OCI-LY1 (cell line): ENCODE results near the gene PRPF39.

ENCODE experiments used
- H2AFZ ChIP-seq: fragments of 200-600 bp; sonication (generic), shearing (Covaris generic); 2 replicates; pipeline ENCODE4 v1.6.0; 2014; ENCODE audit warnings: antibody characterized with exemption, mild to moderate bottlenecking, low read length
- H3F3A ChIP-seq: fragments of 200-600 bp; sonication (generic), shearing (Covaris generic); 2 replicates; pipeline ENCODE4 v1.6.0; 2014; ENCODE audit warnings: mild to moderate bottlenecking, antibody characterized with exemption, low read length, moderate library complexity; ENCODE audit not compliant: insufficient read depth
- H3K27ac ChIP-seq: fragments of 200-600 bp; sonication (generic); 2 replicates; pipeline ENCODE4 v1.5.1; 2014; ENCODE audit warnings: low read length, mixed run types, mild to moderate bottlenecking, low read depth; ENCODE audit not compliant: poor library complexity, severe bottlenecking
- H3K27me3 ChIP-seq: fragments of 200-600 bp; sonication (generic); 2 replicates; pipeline ENCODE4 v1.6.0; 2014; ENCODE audit warnings: antibody characterized with exemption, mild to moderate bottlenecking, low read length, moderate library complexity; ENCODE audit not compliant: insufficient read depth
- H3K36me3 ChIP-seq: fragments of 200-600 bp; sonication (generic); 2 replicates; pipeline ENCODE4 v1.6.1; 2014; ENCODE audit warnings: mild to moderate bottlenecking, antibody characterized with exemption, low read length, moderate library complexity, mixed read lengths; ENCODE audit not compliant: insufficient read depth
- H3K4me1 ChIP-seq: fragments of 200-600 bp; sonication (generic); 2 replicates; pipeline ENCODE4 v1.5.1; 2014; ENCODE audit warnings: mild to moderate bottlenecking, low read length, moderate library complexity; ENCODE audit not compliant: insufficient read depth, severe bottlenecking
- H3K4me2 ChIP-seq: fragments of 200-600 bp; sonication (generic), shearing (Covaris generic); 2 replicates; pipeline ENCODE4 v1.6.1; 2014; ENCODE audit warnings: low read length
- H3K4me3 ChIP-seq: fragments of 200-600 bp; sonication (generic); 2 replicates; pipeline ENCODE4 v1.5.1; 2014; ENCODE audit warnings: low read length, low read depth, mild to moderate bottlenecking, mixed read lengths; ENCODE audit not compliant: poor library complexity, severe bottlenecking
- H3K79me2 ChIP-seq: fragments of 200-600 bp; shearing (Covaris generic); 2 replicates; pipeline ENCODE4 v1.6.1; 2016; ENCODE audit warnings: mixed run types, low read length, mixed read lengths; ENCODE audit not compliant: insufficient read depth
- H3K9ac ChIP-seq: fragments of 200-600 bp; sonication (generic), shearing (Covaris generic); 2 replicates; pipeline ENCODE4 v1.6.1; 2014; ENCODE audit warnings: mild to moderate bottlenecking, low read length, mixed read lengths
- H3K9me2 ChIP-seq: fragments of 200-600 bp; sonication (generic), shearing (Covaris generic); 2 replicates; pipeline ENCODE4 v1.6.1; 2014; ENCODE audit warnings: low read depth, mild to moderate bottlenecking, low read length, mixed read lengths
- H3K9me3 ChIP-seq: fragments of 200-600 bp; shearing (Covaris generic); 2 replicates; pipeline ENCODE4 v1.6.1; 2014; ENCODE audit warnings: low read length, mixed read lengths
- H4K20me1 ChIP-seq: fragments of 200-600 bp; sonication (generic), shearing (Covaris generic); 2 replicates; pipeline ENCODE4 v1.6.0; 2016; ENCODE audit warnings: mild to moderate bottlenecking, low read length; ENCODE audit not compliant: insufficient read depth
- CTCF ChIP-seq: fragments of 200-600 bp; sonication (generic), shearing (Covaris generic); IDR thresholded peaks from 2 replicates; pipeline ENCODE4 v1.5.1; 2017; ENCODE audit warnings: mild to moderate bottlenecking, antibody characterized with exemption, low read length, moderate library complexity, mixed read lengths
- EZH2 ChIP-seq: fragments of 200-600 bp; sonication (generic), shearing (Covaris generic); IDR thresholded peaks from 2 replicates; pipeline ENCODE4 v1.8.0; 2017; ENCODE audit warnings: borderline replicate concordance, mixed run types, mild to moderate bottlenecking, antibody characterized with exemption, low read length, moderate library complexity, mixed read lengths

Gene PRPF39

GRCh38 chr14:45104561-45104960 lies 20.6 kb downstream of the PRPF39 start:
- Histone ChIP-seq H3K27ac (no peak overlapping the region), H3K9me2 (no peaks in the 10 kb centered on the region), H4K20me1 (no peaks in the 10 kb centered on the region), H3K4me1 (no peaks in the 10 kb centered on the region), H3K9me3 (no peaks in the 10 kb centered on the region), H3K4me2 (no peak overlapping the region), H3K36me3 (peaks cover 92% of the 10 kb centered on the region), H3K9ac (no peak overlapping the region), H2AFZ (no peak overlapping the region), H3K4me3 (no peak overlapping the region), H3F3A (no peaks in the 10 kb centered on the region), H3K79me2 (peaks cover 7% of the 10 kb centered on the region), H3K27me3 (no peaks in the 10 kb centered on the region)
- no peak for TF ChIP-seq EZH2
- no peak for TF ChIP-seq CTCF

GRCh38 chr14:45112896-45113781 lies 29.2 kb downstream of the PRPF39 start:
- H3K79me2 ChIP-seq = no peaks in the 10 kb centered on the region
- H3K27me3 ChIP-seq = no peaks in the 10 kb centered on the region
- H4K20me1 ChIP-seq = no peaks in the 10 kb centered on the region
- H3K27ac ChIP-seq = no peak overlapping the region
- H3K4me3 ChIP-seq = no peak overlapping the region
- no peak overlapping the region for H3K9ac ChIP-seq
- H3K9me3 ChIP-seq = no peaks in the 10 kb centered on the region
- TF ChIP-seq CTCF (no peak), EZH2 (no peak)
- H3F3A ChIP-seq = no peaks in the 10 kb centered on the region
- no peaks in the 10 kb centered on the region for H3K9me2 ChIP-seq
- H3K4me1 ChIP-seq = no peaks in the 10 kb centered on the region
- no peak overlapping the region for H3K4me2 ChIP-seq
- H2AFZ ChIP-seq = no peak overlapping the region
- peaks cover 97% of the 10 kb centered on the region for H3K36me3 ChIP-seq

GRCh38 chr14:45114327-45114726 lies 30.4 kb downstream of the PRPF39 start:
- H3K9me2 ChIP-seq = no peaks in the 10 kb centered on the region
- no peaks in the 10 kb centered on the region for H4K20me1 ChIP-seq
- H3K27me3 ChIP-seq = no peaks in the 10 kb centered on the region
- H3K36me3 ChIP-seq = peaks cover 99% of the 10 kb centered on the region
- H3K4me1 ChIP-seq = no peaks in the 10 kb centered on the region
- no peak for TF ChIP-seq CTCF
- TF ChIP-seq EZH2 = no peak
- H3K9me3 ChIP-seq = no peaks in the 10 kb centered on the region
- no peak overlapping the region for H3K9ac ChIP-seq
- no peak overlapping the region for H3K4me3 ChIP-seq
- no peaks in the 10 kb centered on the region for H3K79me2 ChIP-seq
- H2AFZ ChIP-seq = no peak overlapping the region
- no peak overlapping the region for H3K4me2 ChIP-seq
- H3K27ac ChIP-seq = no peak overlapping the region
- no peaks in the 10 kb centered on the region for H3F3A ChIP-seq
